Liver (tissue), 9 donors: Measurements from ENCODE around the gene RSBN1. TPM values are rescaled to one million over a fixed set of nuclear protein-coding genes. Genes with fewer than 3 reads are reported as not detected.

Experiments used
- DNase-seq: peaks from one replicate; pipeline ENCODE4 v3.0.0-alpha.2; 2017; ENCODE audit warnings: low spot score
- H3K27ac ChIP-seq, 2 donors: one replicate each; pipeline ENCODE4 v1.7.0; 2013; ENCODE audit warnings: inconsistent platforms in 2 of 2, low read length in 2 of 2, control low read depth in 1 of 2, low read depth in 1 of 2, mild to moderate bottlenecking in 1 of 2
- H3K27me3 ChIP-seq, 4 donors: one replicate each; pipeline versions ENCODE4 v1.6.1 to v1.7.0; 2013; ENCODE audit warnings: low read length in 3 of 4, inconsistent platforms in 1 of 4, mild to moderate bottlenecking in 1 of 4, moderate library complexity in 1 of 4; ENCODE audit not compliant: control insufficient read depth in 4 of 4, insufficient read depth in 4 of 4
- H3K36me3 ChIP-seq, 4 donors: one replicate each; pipeline versions ENCODE4 v1.6.1 to v1.7.0; 2013; ENCODE audit warnings: low read length in 3 of 4, mild to moderate bottlenecking in 3 of 4, low read depth in 1 of 4, moderate library complexity in 1 of 4; ENCODE audit not compliant: control insufficient read depth in 4 of 4, insufficient read depth in 3 of 4
- H3K4me1 ChIP-seq, 4 donors: one replicate each; pipeline versions ENCODE4 v1.6.1 to v1.7.0; 2013; ENCODE audit warnings: low read length in 3 of 4, mild to moderate bottlenecking in 3 of 4, moderate library complexity in 1 of 4; ENCODE audit not compliant: control insufficient read depth in 4 of 4, insufficient read depth in 4 of 4
- H3K4me3 ChIP-seq, 3 donors: one replicate each; pipeline versions ENCODE4 v1.6.1 to v1.7.0; 2013; ENCODE audit warnings: low read length in 3 of 3, control low read depth in 1 of 3, low read depth in 1 of 3, mild to moderate bottlenecking in 1 of 3
- H3K9ac ChIP-seq, 2 donors: one replicate each; pipeline ENCODE4 v1.7.0; 2013; ENCODE audit warnings: low read length in 2 of 2, mild to moderate bottlenecking in 2 of 2, moderate library complexity in 2 of 2, control low read depth in 1 of 2, low read depth in 1 of 2
- H3K9me3 ChIP-seq, 4 donors: one replicate each; pipeline versions ENCODE4 v1.6.1 to v1.7.0; 2013; ENCODE audit warnings: low read length in 3 of 4; ENCODE audit not compliant: control insufficient read depth in 4 of 4
- ATF3 ChIP-seq: IDR thresholded peaks from 2 replicates; pipeline ENCODE4 v1.6.1; 2016; ENCODE audit warnings: antibody characterized with exemption
- CTCF ChIP-seq: fragments of 150-350 bp; IDR thresholded peaks from 2 replicates; pipeline ENCODE4 v1.5.1; 2017; ENCODE audit warnings: improper control_type of control experiment, low read depth, low read length; ENCODE audit not compliant: missing input control
- EGR1 ChIP-seq, 2 donors: IDR thresholded peaks; 2 replicates each; pipeline ENCODE4 v1.6.1; 2016 to 2018; ENCODE audit warnings: antibody characterized with exemption in 2 of 2, low read depth in 2 of 2
- FOXA1 ChIP-seq: IDR thresholded peaks from 2 replicates; pipeline ENCODE4 v1.6.1; 2016; ENCODE audit warnings: antibody characterized with exemption
- FOXA2 ChIP-seq: IDR thresholded peaks from 2 replicates; pipeline ENCODE4 v1.6.1; 2016; ENCODE audit warnings: antibody characterized with exemption
- GABPA ChIP-seq, 2 donors: IDR thresholded peaks in 1 of 2; conservative IDR thresholded peaks in 1 of 2; 2 replicates each; pipeline ENCODE4 v1.6.1; 2016; ENCODE audit warnings: antibody characterized with exemption in 2 of 2, mild to moderate bottlenecking in 1 of 2, moderate library complexity in 1 of 2
- HNF4A ChIP-seq, 2 donors: conservative IDR thresholded peaks; 2 replicates each; pipeline ENCODE4 v1.6.1; 2016; ENCODE audit warnings: antibody characterized with exemption in 2 of 2, mild to moderate bottlenecking in 2 of 2
- JUND ChIP-seq, 2 donors: IDR thresholded peaks; 2 replicates each; pipeline ENCODE4 v1.6.1; 2016; ENCODE audit warnings: antibody characterized with exemption in 2 of 2
- MAX ChIP-seq: IDR thresholded peaks from 2 replicates; pipeline ENCODE4 v1.6.1; 2016; ENCODE audit warnings: antibody characterized with exemption
- NR2F2 ChIP-seq: IDR thresholded peaks from 2 replicates; pipeline ENCODE4 v1.6.1; 2016; ENCODE audit warnings: antibody characterized with exemption
- RAD21 ChIP-seq, 2 donors: IDR thresholded peaks; 2 replicates each; pipeline ENCODE4 v1.6.1; 2016; ENCODE audit warnings: antibody characterized with exemption in 2 of 2, mild to moderate bottlenecking in 2 of 2
- REST ChIP-seq: IDR thresholded peaks from 2 replicates; pipeline ENCODE4 v1.6.1; 2016; ENCODE audit warnings: antibody characterized with exemption, mild to moderate bottlenecking
- RXRA ChIP-seq, 2 donors: IDR thresholded peaks; 2 replicates each; pipeline ENCODE4 v1.6.1; 2017 to 2018; ENCODE audit warnings: antibody characterized with exemption in 2 of 2, mild to moderate bottlenecking in 1 of 2
- SP1 ChIP-seq: IDR thresholded peaks from 2 replicates; pipeline ENCODE4 v1.6.1; 2018; ENCODE audit warnings: antibody characterized with exemption, mild to moderate bottlenecking
- TAF1 ChIP-seq: conservative IDR thresholded peaks from 2 replicates; pipeline ENCODE4 v1.6.1; 2016; ENCODE audit warnings: antibody characterized with exemption, mild to moderate bottlenecking
- YY1 ChIP-seq: IDR thresholded peaks from 2 replicates; pipeline ENCODE4 v1.6.1; 2016; ENCODE audit warnings: antibody characterized with exemption, mild to moderate bottlenecking
- ZBTB33 ChIP-seq: IDR thresholded peaks from 2 replicates; pipeline ENCODE4 v1.6.1; 2016; ENCODE audit warnings: antibody characterized with exemption
- WGBS: extraction: QIAGEN DNeasy Blood & Tissue Kit; methylation state at CpG from one replicate; pipeline ENCODE4 v1.1.7; 2013; 5-methylcytosine and 5-hydroxymethylcytosine counted together
- polyA plus RNA-seq, 2 donors: library from polyadenylated mRNA; stranded (reverse) in 1 of 2; unstranded in 1 of 2; fragments of 200-250 nt in 1 of 2; fragments of >200 nt in 1 of 2; fragmentation: Nextera tagmentation in 1 of 2; extraction: Ambion mirVana in 1 of 2; gene quantifications; one replicate each; pipeline versions ENCODE4 v1.2.1 to v1.2.3, GENCODE V29; 2013 to 2015
- total RNA-seq, 2 donors: library from RNA; depleted of rRNA; stranded (reverse); fragments of >200 nt; gene quantifications; one replicate each; pipeline ENCODE4 v1.2.3, GENCODE V29; 2014
- donor health status: healthy.
- donor health status: healthy.
- donor health status: healthy.
- donor health status: healthy.
- donor health status: healthy.

Gene RSBN1
- total and polyA plus RNA-seq, 4 donors, result 2.3 to 11.3 (median 5.6) TPM

- H3K9me3 ChIP-seq, result no peaks in the 10 kb centered on the region
- TF ChIP-seq FOXA1 (no peak), RXRA (IDR thresholded peaks at IDR 0.05) (no peak), MAX (no peak), SP1 (no peak), REST (no peak), TAF1 (no peak), EGR1 (IDR thresholded peaks at IDR 0.05; ENCODE audit: low read depth in 2 of 2) (no peak), HNF4A (conservative IDR thresholded peaks at IDR 0.05) (no peak), YY1 (no peak), ATF3 (no peak), GABPA (IDR thresholded peaks at IDR 0.05 in 1 of 2, conservative IDR thresholded peaks at IDR 0.05 in 1 of 2) (no peak), ZBTB33 (no peak), NR2F2 (no peak), JUND (IDR thresholded peaks at IDR 0.05) (no peak), CTCF (no peak), FOXA2 (no peak), RAD21 (IDR thresholded peaks at IDR 0.05) (no peak)
- H3K4me1 ChIP-seq, result peaks cover 3 to 23% (median 14%) of the 10 kb centered on the region in 4 donors
- no peaks in the 10 kb centered on the region for H3K27me3 ChIP-seq
- peak overlapping the region; percentile 91 to 97 for H3K27ac ChIP-seq
- peak overlapping the region; percentile 51 to 96 for H3K9ac ChIP-seq
- peak overlapping the region; percentile 81 to 94 (median 90) for H3K4me3 ChIP-seq
- no peaks in the 10 kb centered on the region for H3K36me3 ChIP-seq
- DNase-seq, result peak; percentile 70
- under 1% methylated on average over 29 of the region's 29 CpGs for WGBS
Measured at GRCh38 chr1:113811156-113811887, 954 bp downstream of the RSBN1 start.
